Upper lobe of left lung (tissue), 4 donors: ENCODE data around the gene FCN1.
"Not testable (repeated sequence)": the region's sequence is repeated elsewhere in the genome, so short reads cannot be mapped to it uniquely, and the experiment has no call there.

Source experiments
- EP300 ChIP-seq, 4 donors: sonication (generic); formaldehyde crosslinking; IDR thresholded peaks; one replicate each; pipeline ENCODE4 v1.5.1; 2017; ENCODE audit warnings: antibody characterized with exemption in 4 of 4, control low read depth in 2 of 4
- POLR2AphosphoS5 ChIP-seq, 2 donors: sonication (generic); formaldehyde crosslinking; IDR thresholded peaks; one replicate each; pipeline ENCODE4 v1.5.1; 2017; ENCODE audit warnings: antibody characterized with exemption in 2 of 2
- TF ChIP-seq, protein P1 (sequence below), 6 experiments: fragments of 450-650 bp in 4 of 6; fragments of 200-600 bp in 2 of 6; sonication (generic) in 2 of 6; IDR thresholded peaks; one replicate each; pipeline ENCODE4 v1.5.1; 2016 to 2019; ENCODE audit warnings: antibody characterized with exemption in 6 of 6

DNA sequence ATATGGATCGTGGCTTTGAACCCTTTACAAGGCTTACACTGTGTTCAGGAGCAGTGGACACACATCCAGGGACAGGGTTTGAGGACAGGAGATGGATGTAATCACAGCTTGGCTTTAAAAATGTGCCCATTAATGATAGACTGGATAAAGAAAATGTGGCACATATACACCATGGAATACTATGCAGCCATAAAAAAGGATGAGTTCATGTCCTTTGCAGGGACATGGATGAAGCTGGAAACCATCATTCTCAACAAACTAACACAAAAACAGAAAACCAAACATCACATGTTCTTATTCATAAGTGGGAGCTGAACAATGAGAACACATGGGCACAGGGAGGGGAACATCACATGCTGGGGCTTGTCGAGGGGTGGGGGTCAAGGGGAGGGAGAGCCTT, 60.3 kb downstream of the FCN1 start:
- TF ChIP-seq, protein P1, sequence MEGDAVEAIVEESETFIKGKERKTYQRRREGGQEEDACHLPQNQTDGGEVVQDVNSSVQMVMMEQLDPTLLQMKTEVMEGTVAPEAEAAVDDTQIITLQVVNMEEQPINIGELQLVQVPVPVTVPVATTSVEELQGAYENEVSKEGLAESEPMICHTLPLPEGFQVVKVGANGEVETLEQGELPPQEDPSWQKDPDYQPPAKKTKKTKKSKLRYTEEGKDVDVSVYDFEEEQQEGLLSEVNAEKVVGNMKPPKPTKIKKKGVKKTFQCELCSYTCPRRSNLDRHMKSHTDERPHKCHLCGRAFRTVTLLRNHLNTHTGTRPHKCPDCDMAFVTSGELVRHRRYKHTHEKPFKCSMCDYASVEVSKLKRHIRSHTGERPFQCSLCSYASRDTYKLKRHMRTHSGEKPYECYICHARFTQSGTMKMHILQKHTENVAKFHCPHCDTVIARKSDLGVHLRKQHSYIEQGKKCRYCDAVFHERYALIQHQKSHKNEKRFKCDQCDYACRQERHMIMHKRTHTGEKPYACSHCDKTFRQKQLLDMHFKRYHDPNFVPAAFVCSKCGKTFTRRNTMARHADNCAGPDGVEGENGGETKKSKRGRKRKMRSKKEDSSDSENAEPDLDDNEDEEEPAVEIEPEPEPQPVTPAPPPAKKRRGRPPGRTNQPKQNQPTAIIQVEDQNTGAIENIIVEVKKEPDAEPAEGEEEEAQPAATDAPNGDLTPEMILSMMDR (IDR thresholded peaks at IDR 0.05) = not testable (repeated sequence)
- TF ChIP-seq POLR2AphosphoS5, EP300 (IDR thresholded peaks at IDR 0.05): not testable (repeated sequence)
